GM12878 (cell line): Measurements from ENCODE around the gene ADCK1.

Experiments
- BCL3 ChIP-seq: IDR thresholded peaks from 2 replicates; pipeline ENCODE4 v1.6.1; 2011; ENCODE audit warnings: borderline replicate concordance, low read depth, mild to moderate bottlenecking, moderate library complexity, low read length; ENCODE audit not compliant: insufficient read depth, poor library complexity, severe bottlenecking
- CTCF ChIP-seq, 3 experiments: IDR thresholded peaks in 2 of 3; conservative IDR thresholded peaks in 1 of 3; 2 replicates each; pipeline ENCODE4 v1.5.1; 2011; ENCODE audit warnings: low read depth in 3 of 3, low read length in 3 of 3, mild to moderate bottlenecking in 3 of 3, control low read depth in 2 of 3, moderate library complexity in 2 of 3, inconsistent platforms in 1 of 3, mixed read lengths in 1 of 3; ENCODE audit not compliant: control insufficient read depth in 2 of 3, insufficient read depth in 1 of 3; ENCODE audit errors: extremely low read depth in 1 of 3

- TF ChIP-seq BCL3 (no peak), CTCF (IDR thresholded peaks at IDR 0.05 in 2 of 3, conservative IDR thresholded peaks at IDR 0.05 in 1 of 3; ENCODE audit: control insufficient read depth in 2 of 3, extremely low read depth in 1 of 3, insufficient read depth in 1 of 3, low read depth in 3 of 3, low read length in 3 of 3) (no peak)
Observed at GRCh38 chr14:77868552-77869285, 68.8 kb downstream of the ADCK1 start.
